SK-N-SH treated with all-trans-retinoic acid at 6 μM for 48 hours (cell line): ENCODE measurements around the gene ABCD1.

Experiments
- ATAC-seq: fragments of 200-7000 bp; cut with Tn5 transposase; 3 replicates; pipeline ENCODE4 v1.9.1; 2020; ENCODE audit warnings: mild to moderate bottlenecking, moderate library complexity
- ARNTL ChIP-seq: fragments of 450-650 bp; formaldehyde crosslinking; IDR thresholded peaks from 2 replicates; pipeline ENCODE4 v1.5.0; 2020; ENCODE audit warnings: low read depth, mild to moderate bottlenecking, moderate library complexity, borderline replicate concordance
- BACH2 ChIP-seq: fragments of 250-450 bp; sonication (Bioruptor Pico); IDR thresholded peaks from 2 replicates; pipeline ENCODE4 v1.9.0; 2021; ENCODE audit warnings: mild to moderate bottlenecking, borderline replicate concordance
- CSDC2 ChIP-seq: fragments of 250-450 bp; sonication (Bioruptor Pico); IDR thresholded peaks from 2 replicates; pipeline ENCODE4 v1.5.0; 2020; ENCODE audit warnings: mild to moderate bottlenecking, moderate library complexity
- ESRRG ChIP-seq: fragments of 250-450 bp; sonication (Bioruptor Pico); IDR thresholded peaks from 2 replicates; pipeline ENCODE4 v1.6.1; 2021; ENCODE audit warnings: mild to moderate bottlenecking
- ISL1 ChIP-seq: fragments of 250-450 bp; sonication (Bioruptor Pico); IDR thresholded peaks from 2 replicates; pipeline ENCODE4 v2.1.2; 2022; ENCODE audit warnings: mild to moderate bottlenecking, moderate library complexity
- OSR1 ChIP-seq: fragments of 250-450 bp; sonication (Bioruptor Pico); IDR thresholded peaks from 2 replicates; pipeline ENCODE4 v1.8.0; 2022; ENCODE audit warnings: moderate library complexity, mild to moderate bottlenecking, inconsistent platforms
- PPARA ChIP-seq: fragments of 250-450 bp; sonication (Bioruptor Pico); IDR thresholded peaks from 2 replicates; pipeline ENCODE4 v1.5.0; 2020; ENCODE audit warnings: mild to moderate bottlenecking, borderline replicate concordance
- RARB ChIP-seq: fragments of 250-450 bp; sonication (Bioruptor Pico); IDR thresholded peaks from 2 replicates; pipeline ENCODE4 v1.8.0; 2021; ENCODE audit warnings: mild to moderate bottlenecking, moderate library complexity
- SNAI2 ChIP-seq: fragments of 250-450 bp; sonication (Bioruptor Pico); IDR thresholded peaks from 2 replicates; pipeline ENCODE4 v1.5.0; 2020; ENCODE audit warnings: mild to moderate bottlenecking, moderate library complexity
- TOX ChIP-seq: fragments of 250-450 bp; sonication (Bioruptor Pico); IDR thresholded peaks from 2 replicates; pipeline ENCODE4 v1.8.0; 2021; ENCODE audit warnings: mild to moderate bottlenecking, moderate library complexity, borderline replicate concordance
- ZC3H10 ChIP-seq: fragments of 250-450 bp; sonication (Bioruptor Pico); IDR thresholded peaks from 2 replicates; pipeline ENCODE4 v1.5.1; 2021; ENCODE audit warnings: mild to moderate bottlenecking, moderate library complexity
- ZFP3 ChIP-seq: fragments of 250-450 bp; sonication (Bioruptor Pico); IDR thresholded peaks from 2 replicates; pipeline ENCODE4 v1.5.0; 2020; ENCODE audit warnings: mild to moderate bottlenecking, moderate library complexity
- ZFP30 ChIP-seq: fragments of 450-650 bp; formaldehyde crosslinking; IDR thresholded peaks from 2 replicates; pipeline ENCODE4 v1.5.0; 2022; ENCODE audit warnings: mild to moderate bottlenecking, moderate library complexity
- ZNF565 ChIP-seq: fragments of 450-650 bp; formaldehyde crosslinking; conservative IDR thresholded peaks from 2 replicates; pipeline ENCODE4 v1.5.0; 2020; ENCODE audit warnings: low read depth, mild to moderate bottlenecking, moderate library complexity
- ZNF70 ChIP-seq: fragments of 450-650 bp; formaldehyde crosslinking; IDR thresholded peaks from 2 replicates; pipeline ENCODE4 v1.5.0; 2020; ENCODE audit warnings: mild to moderate bottlenecking, moderate library complexity
- ZNF8 ChIP-seq: fragments of 450-650 bp; formaldehyde crosslinking; IDR thresholded peaks from 2 replicates; pipeline ENCODE4 v1.5.0; 2020; ENCODE audit warnings: mild to moderate bottlenecking, moderate library complexity
- TF ChIP-seq, protein P1 (sequence below): fragments of 250-450 bp; sonication (Bioruptor Pico); IDR thresholded peaks from 2 replicates; pipeline ENCODE4 v1.5.0; 2020; ENCODE audit warnings: mild to moderate bottlenecking, moderate library complexity
- TF ChIP-seq, protein P2 (sequence below): fragments of 250-450 bp; sonication (Bioruptor Pico); IDR thresholded peaks from 2 replicates; pipeline ENCODE4 v1.5.1; 2021; ENCODE audit warnings: mild to moderate bottlenecking, moderate library complexity
- TF ChIP-seq, protein P3 (sequence below): fragments of 250-450 bp; sonication (Bioruptor Pico); IDR thresholded peaks from 2 replicates; pipeline ENCODE4 v1.8.0; 2021; ENCODE audit warnings: low read depth, mild to moderate bottlenecking, moderate library complexity, borderline replicate concordance
- TF ChIP-seq, protein P4 (sequence below): fragments of 250-450 bp; sonication (Bioruptor Pico); IDR thresholded peaks from 2 replicates; pipeline ENCODE4 v1.8.0; 2020; ENCODE audit warnings: mild to moderate bottlenecking, moderate library complexity, borderline replicate concordance

The ABCD1 gene

DNA sequence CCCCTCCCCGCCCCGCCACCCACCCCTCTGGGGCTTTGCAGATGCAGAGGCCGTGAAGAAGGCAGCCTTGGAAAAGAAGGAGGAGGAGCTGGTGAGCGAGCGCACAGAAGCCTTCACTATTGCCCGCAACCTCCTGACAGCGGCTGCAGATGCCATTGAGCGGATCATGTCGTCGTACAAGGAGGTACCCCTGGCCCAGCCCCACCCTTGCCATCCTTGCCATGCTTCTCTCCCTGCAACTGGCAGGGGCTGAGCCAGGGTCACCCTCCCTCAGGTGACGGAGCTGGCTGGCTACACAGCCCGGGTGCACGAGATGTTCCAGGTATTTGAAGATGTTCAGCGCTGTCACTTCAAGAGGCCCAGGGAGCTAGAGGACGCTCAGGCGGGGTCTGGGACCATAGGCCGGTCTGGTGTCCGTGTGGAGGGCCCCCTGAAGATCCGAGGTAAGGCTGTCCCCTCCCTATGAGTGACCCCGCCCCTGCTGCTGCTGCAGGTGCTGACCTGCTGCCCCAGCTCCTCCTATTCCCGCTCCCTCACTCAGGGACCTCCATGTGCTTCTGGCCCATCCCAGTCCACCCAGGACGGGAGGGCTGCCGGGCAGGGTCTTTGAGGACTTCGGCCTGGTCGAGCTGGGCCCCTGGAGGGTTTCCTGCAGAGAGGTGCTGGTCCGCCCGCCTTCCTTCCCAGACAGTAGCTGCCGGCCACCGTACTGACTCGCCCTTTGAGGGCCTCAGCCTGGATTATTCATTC is 11.6 kb downstream of the ABCD1 start:
- ATAC-seq = no peak

DNA sequence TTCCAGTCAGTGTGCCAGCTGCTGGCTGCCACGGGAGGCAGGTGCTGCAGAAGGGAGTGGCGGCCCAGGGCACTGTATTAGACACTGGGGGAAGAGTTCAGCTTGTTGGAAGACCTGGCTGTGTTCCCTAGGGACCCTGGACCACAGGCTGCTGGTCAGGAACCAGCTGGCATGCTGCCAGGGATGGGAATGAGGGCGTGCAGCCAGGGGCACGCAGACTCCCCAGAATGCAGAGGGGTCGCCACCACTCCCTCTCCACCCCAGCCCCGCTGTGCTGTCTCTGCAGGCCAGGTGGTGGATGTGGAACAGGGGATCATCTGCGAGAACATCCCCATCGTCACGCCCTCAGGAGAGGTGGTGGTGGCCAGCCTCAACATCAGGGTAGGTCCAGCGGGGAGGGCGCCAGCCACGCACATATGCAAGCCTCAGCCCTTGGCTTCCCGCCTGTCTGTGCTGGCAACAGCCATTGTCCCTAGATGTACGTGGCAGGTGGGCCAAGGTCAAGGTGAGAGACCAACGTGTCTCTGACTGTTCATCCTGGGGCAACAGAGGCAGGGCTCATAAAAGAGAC is 12.3 kb downstream of the ABCD1 start:
- no peak for ATAC-seq
- TF ChIP-seq ZC3H10 (CRISPR knock-in tag) (no peak), ZNF8 (no peak), ARNTL (no peak), PPARA (CRISPR knock-in tag) (no peak), ISL1 (CRISPR knock-in tag) (no peak), ZNF565 (CRISPR knock-in tag) (no peak), OSR1 (CRISPR knock-in tag) (no peak), BACH2 (no peak)
- TF ChIP-seq, protein P1, sequence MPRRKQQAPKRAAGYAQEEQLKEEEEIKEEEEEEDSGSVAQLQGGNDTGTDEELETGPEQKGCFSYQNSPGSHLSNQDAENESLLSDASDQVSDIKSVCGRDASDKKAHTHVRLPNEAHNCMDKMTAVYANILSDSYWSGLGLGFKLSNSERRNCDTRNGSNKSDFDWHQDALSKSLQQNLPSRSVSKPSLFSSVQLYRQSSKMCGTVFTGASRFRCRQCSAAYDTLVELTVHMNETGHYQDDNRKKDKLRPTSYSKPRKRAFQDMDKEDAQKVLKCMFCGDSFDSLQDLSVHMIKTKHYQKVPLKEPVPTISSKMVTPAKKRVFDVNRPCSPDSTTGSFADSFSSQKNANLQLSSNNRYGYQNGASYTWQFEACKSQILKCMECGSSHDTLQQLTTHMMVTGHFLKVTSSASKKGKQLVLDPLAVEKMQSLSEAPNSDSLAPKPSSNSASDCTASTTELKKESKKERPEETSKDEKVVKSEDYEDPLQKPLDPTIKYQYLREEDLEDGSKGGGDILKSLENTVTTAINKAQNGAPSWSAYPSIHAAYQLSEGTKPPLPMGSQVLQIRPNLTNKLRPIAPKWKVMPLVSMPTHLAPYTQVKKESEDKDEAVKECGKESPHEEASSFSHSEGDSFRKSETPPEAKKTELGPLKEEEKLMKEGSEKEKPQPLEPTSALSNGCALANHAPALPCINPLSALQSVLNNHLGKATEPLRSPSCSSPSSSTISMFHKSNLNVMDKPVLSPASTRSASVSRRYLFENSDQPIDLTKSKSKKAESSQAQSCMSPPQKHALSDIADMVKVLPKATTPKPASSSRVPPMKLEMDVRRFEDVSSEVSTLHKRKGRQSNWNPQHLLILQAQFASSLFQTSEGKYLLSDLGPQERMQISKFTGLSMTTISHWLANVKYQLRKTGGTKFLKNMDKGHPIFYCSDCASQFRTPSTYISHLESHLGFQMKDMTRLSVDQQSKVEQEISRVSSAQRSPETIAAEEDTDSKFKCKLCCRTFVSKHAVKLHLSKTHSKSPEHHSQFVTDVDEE (CRISPR knock-in tag) = no peak

More for the DNA sequence above, 11.6 kb downstream of the ABCD1 start:
- TF ChIP-seq ZC3H10 (CRISPR knock-in tag) = no peak
- TF ChIP-seq, protein P2, sequence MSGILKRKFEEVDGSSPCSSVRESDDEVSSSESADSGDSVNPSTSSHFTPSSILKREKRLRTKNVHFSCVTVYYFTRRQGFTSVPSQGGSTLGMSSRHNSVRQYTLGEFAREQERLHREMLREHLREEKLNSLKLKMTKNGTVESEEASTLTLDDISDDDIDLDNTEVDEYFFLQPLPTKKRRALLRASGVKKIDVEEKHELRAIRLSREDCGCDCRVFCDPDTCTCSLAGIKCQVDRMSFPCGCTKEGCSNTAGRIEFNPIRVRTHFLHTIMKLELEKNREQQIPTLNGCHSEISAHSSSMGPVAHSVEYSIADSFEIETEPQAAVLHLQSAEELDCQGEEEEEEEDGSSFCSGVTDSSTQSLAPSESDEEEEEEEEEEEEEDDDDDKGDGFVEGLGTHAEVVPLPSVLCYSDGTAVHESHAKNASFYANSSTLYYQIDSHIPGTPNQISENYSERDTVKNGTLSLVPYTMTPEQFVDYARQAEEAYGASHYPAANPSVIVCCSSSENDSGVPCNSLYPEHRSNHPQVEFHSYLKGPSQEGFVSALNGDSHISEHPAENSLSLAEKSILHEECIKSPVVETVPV (CRISPR knock-in tag) = no peak
- no peak for TF ChIP-seq PPARA (CRISPR knock-in tag)
- TF ChIP-seq CSDC2 = no peak

DNA sequence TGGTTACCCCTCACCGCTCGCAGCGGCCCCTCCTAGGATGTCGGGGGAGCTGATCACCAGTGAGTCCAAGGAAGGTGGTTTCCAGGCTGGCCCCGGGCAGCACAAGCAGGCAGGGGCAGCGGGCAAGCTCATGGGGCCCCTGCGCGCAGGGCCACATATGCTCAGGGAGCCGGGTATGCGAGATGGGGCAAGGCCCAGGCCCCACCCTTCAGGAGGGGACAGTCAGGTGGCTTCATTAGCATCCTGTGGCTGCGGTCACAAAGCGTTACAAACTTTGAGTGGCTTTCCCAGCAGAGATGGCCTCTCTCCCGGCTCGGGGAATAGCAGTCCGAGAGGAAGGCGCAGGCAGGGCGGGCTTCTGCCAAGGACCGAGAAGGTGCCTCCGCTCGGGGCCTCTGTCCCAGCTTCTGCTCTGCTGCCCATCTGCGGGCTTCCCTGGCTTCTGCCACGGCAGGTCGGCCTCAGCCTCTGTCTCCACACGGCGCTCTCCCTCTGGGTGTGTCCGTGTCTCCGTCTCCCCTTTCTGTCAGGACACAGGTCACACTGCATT is 13.5 kb downstream of the ABCD1 start:
- ATAC-seq = no peak
- TF ChIP-seq, protein P3, sequence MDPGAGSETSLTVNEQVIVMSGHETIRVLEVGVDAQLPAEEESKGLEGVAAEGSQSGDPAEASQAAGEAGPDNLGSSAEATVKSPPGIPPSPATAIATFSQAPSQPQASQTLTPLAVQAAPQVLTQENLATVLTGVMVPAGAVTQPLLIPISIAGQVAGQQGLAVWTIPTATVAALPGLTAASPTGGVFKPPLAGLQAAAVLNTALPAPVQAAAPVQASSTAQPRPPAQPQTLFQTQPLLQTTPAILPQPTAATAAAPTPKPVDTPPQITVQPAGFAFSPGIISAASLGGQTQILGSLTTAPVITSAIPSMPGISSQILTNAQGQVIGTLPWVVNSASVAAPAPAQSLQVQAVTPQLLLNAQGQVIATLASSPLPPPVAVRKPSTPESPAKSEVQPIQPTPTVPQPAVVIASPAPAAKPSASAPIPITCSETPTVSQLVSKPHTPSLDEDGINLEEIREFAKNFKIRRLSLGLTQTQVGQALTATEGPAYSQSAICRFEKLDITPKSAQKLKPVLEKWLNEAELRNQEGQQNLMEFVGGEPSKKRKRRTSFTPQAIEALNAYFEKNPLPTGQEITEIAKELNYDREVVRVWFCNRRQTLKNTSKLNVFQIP (CRISPR knock-in tag) = no peak
- TF ChIP-seq ZFP30 (CRISPR knock-in tag) = no peak
- TF ChIP-seq ZNF565 (CRISPR knock-in tag) = no peak
- TF ChIP-seq ZFP3 = no peak
- TF ChIP-seq ARNTL = no peak
- no peak for TF ChIP-seq CSDC2
- no peak for TF ChIP-seq ISL1 (CRISPR knock-in tag)
- TF ChIP-seq, protein P1 (CRISPR knock-in tag) = no peak
- no peak for TF ChIP-seq TOX (CRISPR knock-in tag)
- TF ChIP-seq, protein P4, sequence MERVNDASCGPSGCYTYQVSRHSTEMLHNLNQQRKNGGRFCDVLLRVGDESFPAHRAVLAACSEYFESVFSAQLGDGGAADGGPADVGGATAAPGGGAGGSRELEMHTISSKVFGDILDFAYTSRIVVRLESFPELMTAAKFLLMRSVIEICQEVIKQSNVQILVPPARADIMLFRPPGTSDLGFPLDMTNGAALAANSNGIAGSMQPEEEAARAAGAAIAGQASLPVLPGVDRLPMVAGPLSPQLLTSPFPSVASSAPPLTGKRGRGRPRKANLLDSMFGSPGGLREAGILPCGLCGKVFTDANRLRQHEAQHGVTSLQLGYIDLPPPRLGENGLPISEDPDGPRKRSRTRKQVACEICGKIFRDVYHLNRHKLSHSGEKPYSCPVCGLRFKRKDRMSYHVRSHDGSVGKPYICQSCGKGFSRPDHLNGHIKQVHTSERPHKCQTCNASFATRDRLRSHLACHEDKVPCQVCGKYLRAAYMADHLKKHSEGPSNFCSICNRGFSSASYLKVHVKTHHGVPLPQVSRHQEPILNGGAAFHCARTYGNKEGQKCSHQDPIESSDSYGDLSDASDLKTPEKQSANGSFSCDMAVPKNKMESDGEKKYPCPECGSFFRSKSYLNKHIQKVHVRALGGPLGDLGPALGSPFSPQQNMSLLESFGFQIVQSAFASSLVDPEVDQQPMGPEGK (CRISPR knock-in tag) = no peak
- TF ChIP-seq ZNF70 = no peak
- no peak for TF ChIP-seq RARB
- TF ChIP-seq, protein P2 (CRISPR knock-in tag) = no peak
- TF ChIP-seq BACH2 = no peak
- no peak for TF ChIP-seq SNAI2 (CRISPR knock-in tag)
- no peak for TF ChIP-seq ZNF8
- TF ChIP-seq ZC3H10 (CRISPR knock-in tag) = no peak
- no peak for TF ChIP-seq ESRRG (CRISPR knock-in tag)
